Retinal pigment epithelial cell (primary cell): ENCODE measurements around the gene NCKAP5L.

Experiments
- DNase-seq: peaks from one replicate; pipeline ENCODE4 v3.0.0-alpha.2; 2010; ENCODE audit warnings: low read depth
- H3K4me3 ChIP-seq: 2 replicates; pipeline ENCODE4 v1.5.1; 2011; ENCODE audit warnings: mild to moderate bottlenecking, low read length, control low read depth, moderate library complexity
- TF ChIP-seq, protein P1 (sequence below): conservative IDR thresholded peaks from 2 replicates; pipeline ENCODE4 v1.5.1; 2011; ENCODE audit warnings: low read depth, low read length, control low read depth, inconsistent platforms

Gene NCKAP5L

DNA sequence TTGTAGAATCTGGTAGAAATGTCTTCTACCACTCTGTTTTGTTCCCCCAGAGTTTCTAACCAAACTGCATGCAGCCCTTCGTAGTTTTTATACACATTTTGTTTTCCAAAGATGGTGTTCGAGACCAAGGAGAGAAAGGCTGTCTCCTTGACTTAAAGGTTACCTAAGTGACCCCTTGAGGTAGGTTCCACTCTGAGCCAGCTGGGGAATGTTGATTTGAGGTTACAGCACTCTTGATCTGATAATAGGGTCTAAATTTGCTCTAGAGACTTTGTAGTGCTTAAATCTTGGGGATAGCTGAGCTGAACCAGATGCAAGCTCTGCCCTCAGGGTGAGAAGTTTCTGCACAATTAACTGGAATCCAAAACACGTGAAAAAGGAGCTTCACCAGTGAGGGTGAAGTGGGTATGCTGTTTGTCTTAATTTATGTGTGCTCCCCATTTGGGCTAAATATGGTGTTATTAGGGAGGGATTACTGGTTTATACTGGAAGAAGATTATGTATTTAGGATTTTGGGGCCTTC, 83.8 kb downstream of the NCKAP5L start:
- H3K4me3 ChIP-seq, result no peak overlapping the region
- TF ChIP-seq, protein P1, sequence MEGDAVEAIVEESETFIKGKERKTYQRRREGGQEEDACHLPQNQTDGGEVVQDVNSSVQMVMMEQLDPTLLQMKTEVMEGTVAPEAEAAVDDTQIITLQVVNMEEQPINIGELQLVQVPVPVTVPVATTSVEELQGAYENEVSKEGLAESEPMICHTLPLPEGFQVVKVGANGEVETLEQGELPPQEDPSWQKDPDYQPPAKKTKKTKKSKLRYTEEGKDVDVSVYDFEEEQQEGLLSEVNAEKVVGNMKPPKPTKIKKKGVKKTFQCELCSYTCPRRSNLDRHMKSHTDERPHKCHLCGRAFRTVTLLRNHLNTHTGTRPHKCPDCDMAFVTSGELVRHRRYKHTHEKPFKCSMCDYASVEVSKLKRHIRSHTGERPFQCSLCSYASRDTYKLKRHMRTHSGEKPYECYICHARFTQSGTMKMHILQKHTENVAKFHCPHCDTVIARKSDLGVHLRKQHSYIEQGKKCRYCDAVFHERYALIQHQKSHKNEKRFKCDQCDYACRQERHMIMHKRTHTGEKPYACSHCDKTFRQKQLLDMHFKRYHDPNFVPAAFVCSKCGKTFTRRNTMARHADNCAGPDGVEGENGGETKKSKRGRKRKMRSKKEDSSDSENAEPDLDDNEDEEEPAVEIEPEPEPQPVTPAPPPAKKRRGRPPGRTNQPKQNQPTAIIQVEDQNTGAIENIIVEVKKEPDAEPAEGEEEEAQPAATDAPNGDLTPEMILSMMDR, result no peak
- DNase-seq, result no peak

DNA sequence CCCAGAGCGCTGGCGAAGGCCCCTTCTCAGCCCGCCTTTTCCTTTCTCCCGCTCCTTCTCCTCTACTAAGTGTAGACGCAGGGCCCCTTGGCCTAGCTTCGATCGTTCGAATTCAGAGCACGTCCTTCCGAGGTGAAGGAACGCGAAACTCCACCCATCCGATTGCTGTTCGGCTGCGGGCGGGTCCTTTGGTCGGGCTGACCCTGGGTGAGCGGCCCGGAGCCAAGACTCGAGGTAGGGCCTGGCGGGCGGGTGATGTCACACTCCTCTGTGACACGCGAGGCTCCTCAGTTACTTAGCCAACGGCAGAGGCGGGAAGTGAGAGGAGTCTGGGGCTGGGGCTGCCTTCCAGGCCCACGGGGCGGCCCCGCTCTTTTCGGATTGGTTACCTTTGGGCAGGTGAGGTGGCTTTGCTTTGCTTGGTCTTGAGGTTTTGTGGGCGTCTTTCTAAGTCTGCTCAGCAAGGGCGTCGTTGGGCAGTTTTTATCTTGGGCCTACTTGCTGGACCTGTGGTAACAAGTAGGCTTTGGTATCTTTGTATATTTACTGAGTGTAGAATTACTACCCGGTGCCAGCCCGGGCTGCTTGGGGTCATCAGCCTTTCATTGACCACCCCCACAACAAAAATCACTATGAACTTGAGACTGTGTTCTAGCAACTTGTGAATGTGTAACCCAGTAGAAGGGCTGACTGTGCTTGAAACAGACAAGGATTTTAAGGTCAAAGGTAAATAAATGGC, 86.2 kb downstream of the NCKAP5L start:
- DNase-seq, result peak; percentile 51
- H3K4me3 ChIP-seq, result peak overlapping the region; percentile 98
- TF ChIP-seq, protein P1, result no peak
